ENCODE data around the gene ZNF609. TPM values are rescaled to one million over a fixed set of nuclear protein-coding genes. Genes with fewer than 3 reads are reported as not detected.

ZNF609 gene
- total RNA-seq, 1 experiment from 2014 or later = 18.1 TPM

- no peak for DNase-seq (ENCODE audit: low read depth)
These were observed 191.3 kb downstream of the ZNF609 start for GRCh38 chr15:64651601-64652191.

GRCh38 chr15:64653757-64654156 lies 193.4 kb downstream of the ZNF609 start:
- DNase-seq (ENCODE audit: low read depth) = peak; percentile 15

- no peak for DNase-seq (ENCODE audit: low read depth)
These were observed 196.1 kb downstream of the ZNF609 start for GRCh38 chr15:64656508-64656907.

- DNase-seq (ENCODE audit: low read depth) = no peak
These were observed 204.8 kb downstream of the ZNF609 start for GRCh38 chr15:64665179-64665578.

DNA sequence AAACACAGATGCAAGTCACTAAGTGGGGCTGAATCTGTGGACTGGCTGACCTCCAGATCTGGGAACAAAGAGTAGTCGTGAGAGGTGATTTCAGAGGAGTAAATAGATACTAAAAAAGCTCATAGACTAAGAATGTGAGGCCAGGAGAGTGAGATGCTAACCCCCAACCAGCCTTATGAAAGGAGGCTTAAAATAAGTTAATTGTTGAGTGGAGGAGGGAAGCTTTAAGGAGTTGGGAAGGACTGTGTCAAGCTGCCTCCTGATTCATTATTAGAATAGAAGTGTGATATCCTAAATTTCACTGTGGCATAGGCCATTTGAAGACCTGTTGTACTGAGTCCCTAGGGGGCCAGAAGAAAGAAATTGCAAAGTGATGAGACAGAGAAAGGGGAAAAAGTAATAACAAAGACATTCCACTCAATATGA lies 207.4 kb downstream of the ZNF609 start:
- peak; percentile 81 for DNase-seq (ENCODE audit: low read depth)

DNA sequence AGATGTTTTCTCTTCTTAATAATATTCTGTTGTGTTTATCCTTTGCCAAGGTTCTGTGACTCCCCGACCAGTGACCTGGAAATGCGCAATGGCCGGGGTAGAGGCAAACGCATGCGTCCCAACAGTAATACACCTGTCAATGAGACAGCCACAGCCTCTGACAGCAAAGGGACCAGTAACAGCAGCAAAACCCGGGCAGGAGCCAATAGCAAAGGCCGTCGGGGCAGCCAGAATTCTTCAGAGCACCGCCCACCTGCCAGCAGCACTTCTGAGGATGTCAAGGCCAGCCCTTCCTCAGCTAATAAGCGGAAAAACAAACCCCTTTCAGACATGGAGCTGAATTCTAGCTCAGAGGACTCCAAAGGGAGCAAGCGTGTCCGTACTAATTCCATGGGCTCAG lies 213.5 kb downstream of the ZNF609 start:
- DNase-seq (ENCODE audit: low read depth) = no peak

- peak; percentile 62 for DNase-seq (ENCODE audit: low read depth)
These were observed 217.9 kb downstream of the ZNF609 start for GRCh38 chr15:64678126-64678819.

GRCh38 chr15:64680097-64680496 lies 219.7 kb downstream of the ZNF609 start:
- no peak for DNase-seq (ENCODE audit: low read depth)

- peak; percentile 72 for DNase-seq (ENCODE audit: low read depth)
These were observed 221.1 kb downstream of the ZNF609 start for GRCh38 chr15:64681424-64682024.

GRCh38 chr15:64682255-64682654 lies 221.9 kb downstream of the ZNF609 start:
- DNase-seq (ENCODE audit: low read depth) = no peak

DNA sequence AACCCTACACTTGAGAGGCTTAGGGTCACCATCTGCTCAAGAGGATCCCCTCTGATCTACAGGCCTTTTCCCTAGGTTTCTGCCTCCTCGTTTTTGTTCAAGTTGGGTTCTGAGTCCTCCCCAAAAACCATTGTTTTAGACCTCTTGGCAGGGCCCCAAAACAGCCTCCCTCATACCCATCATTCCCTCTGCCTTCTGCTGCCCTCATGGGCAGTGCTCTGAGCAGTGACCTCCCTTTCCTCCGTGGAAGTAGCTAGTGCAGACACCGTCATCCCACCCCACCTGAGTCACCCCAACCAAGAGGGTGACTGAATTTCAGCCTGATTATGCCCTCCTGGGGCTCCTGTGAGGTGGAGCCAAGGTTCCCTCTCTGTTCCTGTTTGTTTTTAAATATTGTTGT lies 223.0 kb downstream of the ZNF609 start:
- no peak for DNase-seq (ENCODE audit: low read depth)

- DNase-seq (ENCODE audit: low read depth) = no peak
These were observed 225.0 kb downstream of the ZNF609 start for GRCh38 chr15:64685230-64685888.

DNA sequence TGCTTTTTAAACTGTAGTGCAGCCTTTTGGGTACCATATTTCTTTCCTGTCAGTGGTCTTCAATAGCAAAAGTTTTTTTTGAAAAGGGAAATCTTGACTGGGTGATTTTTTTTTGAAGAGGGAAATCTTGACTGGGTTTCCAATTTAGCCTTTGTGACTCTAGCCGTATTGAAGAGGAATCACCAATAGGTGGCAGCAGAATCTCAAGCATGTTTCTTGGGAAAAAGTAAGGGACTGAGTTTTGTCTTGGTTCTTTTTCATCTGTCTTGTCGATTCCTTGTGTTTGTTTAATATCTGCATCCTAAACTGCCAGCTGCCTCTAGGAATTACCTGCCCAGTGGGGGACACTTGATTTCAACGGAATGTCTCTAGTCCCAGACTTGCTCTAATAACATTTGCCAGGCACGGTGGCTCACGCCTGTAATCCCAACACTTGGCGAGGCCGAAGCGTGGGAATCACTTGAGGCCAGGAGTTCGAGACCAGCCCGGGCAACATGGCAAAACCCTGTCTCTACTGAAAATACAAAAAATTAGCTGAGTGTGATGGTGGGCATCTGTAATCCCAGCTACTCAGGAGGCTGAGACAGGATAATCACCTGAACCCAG lies 225.9 kb downstream of the ZNF609 start:
- DNase-seq (ENCODE audit: low read depth) = peak; percentile 56

GRCh38 chr15:64687172-64687571 lies 226.8 kb downstream of the ZNF609 start:
- DNase-seq (ENCODE audit: low read depth) = no peak

- DNase-seq (ENCODE audit: low read depth) = no peak
These were observed 227.3 kb downstream of the ZNF609 start for GRCh38 chr15:64687688-64688087.

DNA sequence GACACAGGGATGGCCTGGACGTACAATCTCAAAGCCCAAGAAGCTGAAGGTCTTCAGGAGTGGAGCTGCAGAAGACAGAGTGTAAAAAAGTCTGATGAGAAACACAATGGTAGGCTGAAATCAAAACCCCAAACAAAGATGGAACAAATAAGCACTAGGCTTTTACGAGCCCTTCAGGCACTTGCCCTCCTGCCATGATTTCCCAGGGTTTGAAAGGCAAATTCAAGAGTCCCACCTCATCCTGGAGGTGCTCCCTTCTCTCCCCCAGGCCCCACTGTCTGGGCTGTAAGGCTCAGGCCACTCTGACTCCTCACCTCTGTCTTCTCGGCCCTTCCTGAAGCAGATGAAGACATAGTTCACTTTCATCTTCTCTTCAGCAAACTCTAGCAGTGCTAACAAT lies 228.4 kb downstream of the ZNF609 start:
- DNase-seq (ENCODE audit: low read depth) = no peak

- DNase-seq (ENCODE audit: low read depth) = no peak
These were observed 229.6 kb downstream of the ZNF609 start for GRCh38 chr15:64690008-64690407.

GRCh38 chr15:64690578-64691296 lies 230.4 kb downstream of the ZNF609 start:
- no peak for DNase-seq (ENCODE audit: low read depth)

DNA sequence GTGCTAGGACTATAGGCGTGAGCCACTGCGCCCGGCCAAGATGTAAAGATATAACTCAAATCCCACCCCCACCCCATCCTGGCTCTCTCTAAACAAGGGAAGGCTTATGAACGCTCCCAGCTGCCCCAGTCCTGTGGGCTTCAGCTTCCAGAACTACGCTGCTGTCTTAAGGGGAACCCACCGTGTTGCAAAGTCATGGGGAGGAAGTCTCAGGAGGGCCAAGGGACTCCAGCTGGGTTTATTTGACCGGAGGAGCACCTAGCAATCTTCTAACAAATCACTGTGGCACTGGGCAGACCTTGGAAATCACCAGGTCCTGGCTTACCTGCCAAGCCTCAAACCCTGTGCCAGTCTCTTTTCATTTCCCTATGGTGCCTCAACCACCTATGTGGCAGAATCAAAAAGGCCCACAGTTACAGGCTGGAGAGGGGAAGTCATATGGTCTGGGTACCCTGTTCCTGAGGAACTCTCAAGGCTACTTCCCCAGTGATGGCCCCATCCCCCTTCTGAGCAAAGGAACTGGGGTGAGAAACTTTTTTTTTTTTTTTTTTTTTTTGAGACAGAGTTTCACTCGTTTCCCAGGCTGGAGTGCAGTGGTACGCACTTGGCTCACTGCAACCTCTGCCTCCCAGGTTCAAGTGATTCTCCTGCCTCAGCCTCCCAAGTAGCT lies 231.7 kb downstream of the ZNF609 start:
- DNase-seq (ENCODE audit: low read depth) = no peak

- DNase-seq (ENCODE audit: low read depth) = peak; percentile 68
These were observed 232.8 kb downstream of the ZNF609 start for GRCh38 chr15:64693134-64693533.

- DNase-seq (ENCODE audit: low read depth) = no peak
These were observed 234.4 kb downstream of the ZNF609 start for GRCh38 chr15:64694816-64695215.
